MM.1S (cell line): ENCODE data around the gene FCHO2.

Experiments
- DNase-seq: peaks from one replicate; pipeline ENCODE4 v3.0.0-alpha.2; 2015
- H2AFZ ChIP-seq: fragments of 300-600 bp; sonication (generic); 2 replicates; pipeline ENCODE4 v1.6.0; 2016; ENCODE audit warnings: antibody characterized with exemption, low read length
- H3F3A ChIP-seq: fragments of 300-600 bp; sonication (generic); 2 replicates; pipeline ENCODE4 v1.6.1; 2016; ENCODE audit warnings: mild to moderate bottlenecking, antibody characterized with exemption, low read length, moderate library complexity, mixed read lengths; ENCODE audit not compliant: insufficient read depth
- H3K27ac ChIP-seq: fragments of 300-600 bp; sonication (generic); 2 replicates; pipeline ENCODE4 v1.5.1; 2016; ENCODE audit warnings: mild to moderate bottlenecking, low read length
- H3K27me3 ChIP-seq: fragments of 300-600 bp; sonication (generic); replicated peaks from 2 replicates; pipeline ENCODE4 v1.6.0; 2016; ENCODE audit warnings: low read length; ENCODE audit not compliant: insufficient read depth
- H3K36me3 ChIP-seq: fragments of 300-600 bp; sonication (generic); replicated peaks from 2 replicates; pipeline ENCODE4 v1.6.1; 2016; ENCODE audit warnings: mild to moderate bottlenecking, low read length, mixed read lengths; ENCODE audit not compliant: insufficient read depth
- H3K4me1 ChIP-seq: fragments of 300-600 bp; sonication (generic); 2 replicates; pipeline ENCODE4 v1.6.1; 2016; ENCODE audit warnings: low read length, mixed read lengths
- H3K4me2 ChIP-seq: fragments of 300-600 bp; sonication (generic); 2 replicates; pipeline ENCODE4 v1.6.0; 2016; ENCODE audit warnings: low read depth, low read length
- H3K4me3 ChIP-seq: fragments of 300-600 bp; sonication (generic); 2 replicates; pipeline ENCODE4 v1.5.1; 2016; ENCODE audit warnings: low read length, mixed read lengths
- H3K79me2 ChIP-seq: fragments of 300-600 bp; sonication (generic); 2 replicates; pipeline ENCODE4 v1.6.1; 2016; ENCODE audit warnings: mixed run types, low read length, mixed read lengths
- H3K9ac ChIP-seq: fragments of 300-600 bp; sonication (generic); 2 replicates; pipeline ENCODE4 v1.6.1; 2016; ENCODE audit warnings: low read length, mixed read lengths
- H3K9me2 ChIP-seq: fragments of 300-600 bp; sonication (generic); replicated peaks from 2 replicates; pipeline ENCODE4 v1.6.1; 2016; ENCODE audit warnings: mild to moderate bottlenecking, low read length, mixed read lengths; ENCODE audit not compliant: insufficient read depth
- H3K9me3 ChIP-seq: fragments of 300-600 bp; sonication (generic); replicated peaks from 2 replicates; pipeline ENCODE4 v1.6.1; 2016; ENCODE audit warnings: mild to moderate bottlenecking, low read length, mixed read lengths; ENCODE audit not compliant: insufficient read depth
- H4K20me1 ChIP-seq: fragments of 300-600 bp; sonication (generic); 2 replicates; pipeline ENCODE4 v1.6.1; 2016; ENCODE audit warnings: mild to moderate bottlenecking, low read length, moderate library complexity, mixed read lengths; ENCODE audit not compliant: insufficient read depth
- EZH2 ChIP-seq: fragments of 300-600 bp; sonication (generic); optimal IDR thresholded peaks from 2 replicates; pipeline ENCODE3; 2017; ENCODE audit warnings: low read depth, mild to moderate bottlenecking, antibody characterized with exemption, low read length, mixed read lengths
- EZH2phosphoT487 ChIP-seq: fragments of 300-600 bp; sonication (generic); IDR thresholded peaks from 2 replicates; pipeline ENCODE4 v1.6.1; 2018; ENCODE audit warnings: antibody characterized with exemption, low read length
- TF ChIP-seq, protein P1 (sequence below): fragments of 300-600 bp; sonication (generic); IDR thresholded peaks from 2 replicates; pipeline ENCODE4 v1.5.1; 2016; ENCODE audit warnings: antibody characterized with exemption, low read length, mixed read lengths

Gene FCHO2

GRCh38 chr5:73093943-73094342, 138.1 kb downstream of the FCHO2 start:
- DNase-seq: no peak
- H3K36me3 ChIP-seq: no peaks in the 10 kb centered on the region
- H3K4me2 ChIP-seq: no peak overlapping the region
- TF ChIP-seq, protein P1, sequence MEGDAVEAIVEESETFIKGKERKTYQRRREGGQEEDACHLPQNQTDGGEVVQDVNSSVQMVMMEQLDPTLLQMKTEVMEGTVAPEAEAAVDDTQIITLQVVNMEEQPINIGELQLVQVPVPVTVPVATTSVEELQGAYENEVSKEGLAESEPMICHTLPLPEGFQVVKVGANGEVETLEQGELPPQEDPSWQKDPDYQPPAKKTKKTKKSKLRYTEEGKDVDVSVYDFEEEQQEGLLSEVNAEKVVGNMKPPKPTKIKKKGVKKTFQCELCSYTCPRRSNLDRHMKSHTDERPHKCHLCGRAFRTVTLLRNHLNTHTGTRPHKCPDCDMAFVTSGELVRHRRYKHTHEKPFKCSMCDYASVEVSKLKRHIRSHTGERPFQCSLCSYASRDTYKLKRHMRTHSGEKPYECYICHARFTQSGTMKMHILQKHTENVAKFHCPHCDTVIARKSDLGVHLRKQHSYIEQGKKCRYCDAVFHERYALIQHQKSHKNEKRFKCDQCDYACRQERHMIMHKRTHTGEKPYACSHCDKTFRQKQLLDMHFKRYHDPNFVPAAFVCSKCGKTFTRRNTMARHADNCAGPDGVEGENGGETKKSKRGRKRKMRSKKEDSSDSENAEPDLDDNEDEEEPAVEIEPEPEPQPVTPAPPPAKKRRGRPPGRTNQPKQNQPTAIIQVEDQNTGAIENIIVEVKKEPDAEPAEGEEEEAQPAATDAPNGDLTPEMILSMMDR: no peak
- no peak for TF ChIP-seq EZH2
- TF ChIP-seq EZH2phosphoT487: no peak
- no peaks in the 10 kb centered on the region for H4K20me1 ChIP-seq
- H3K4me1 ChIP-seq: no peaks in the 10 kb centered on the region
- no peak overlapping the region for H2AFZ ChIP-seq
- H3K9ac ChIP-seq: no peak overlapping the region
- no peak overlapping the region for H3K27ac ChIP-seq
- H3K4me3 ChIP-seq: no peak overlapping the region
- H3K9me2 ChIP-seq: no peaks in the 10 kb centered on the region
- no peaks in the 10 kb centered on the region for H3K27me3 ChIP-seq
- H3K9me3 ChIP-seq: no peaks in the 10 kb centered on the region
- no peaks in the 10 kb centered on the region for H3K79me2 ChIP-seq
- no peaks in the 10 kb centered on the region for H3F3A ChIP-seq

- no peaks in the 10 kb centered on the region for H3K9me2 ChIP-seq
- no peak overlapping the region for H3K4me2 ChIP-seq
- H2AFZ ChIP-seq: no peak overlapping the region
- H4K20me1 ChIP-seq: no peaks in the 10 kb centered on the region
- H3F3A ChIP-seq: no peaks in the 10 kb centered on the region
- no peaks in the 10 kb centered on the region for H3K9me3 ChIP-seq
- TF ChIP-seq EZH2 (no peak), EZH2phosphoT487 (no peak)
- TF ChIP-seq, protein P1: no peak
- no peaks in the 10 kb centered on the region for H3K4me1 ChIP-seq
- no peak for DNase-seq
- no peaks in the 10 kb centered on the region for H3K79me2 ChIP-seq
- no peak overlapping the region for H3K9ac ChIP-seq
- H3K27ac ChIP-seq: no peak overlapping the region
- H3K4me3 ChIP-seq: no peak overlapping the region
- no peaks in the 10 kb centered on the region for H3K27me3 ChIP-seq
- no peaks in the 10 kb centered on the region for H3K36me3 ChIP-seq
Observed at GRCh38 chr5:73094415-73094814, 138.6 kb downstream of the FCHO2 start.

DNA sequence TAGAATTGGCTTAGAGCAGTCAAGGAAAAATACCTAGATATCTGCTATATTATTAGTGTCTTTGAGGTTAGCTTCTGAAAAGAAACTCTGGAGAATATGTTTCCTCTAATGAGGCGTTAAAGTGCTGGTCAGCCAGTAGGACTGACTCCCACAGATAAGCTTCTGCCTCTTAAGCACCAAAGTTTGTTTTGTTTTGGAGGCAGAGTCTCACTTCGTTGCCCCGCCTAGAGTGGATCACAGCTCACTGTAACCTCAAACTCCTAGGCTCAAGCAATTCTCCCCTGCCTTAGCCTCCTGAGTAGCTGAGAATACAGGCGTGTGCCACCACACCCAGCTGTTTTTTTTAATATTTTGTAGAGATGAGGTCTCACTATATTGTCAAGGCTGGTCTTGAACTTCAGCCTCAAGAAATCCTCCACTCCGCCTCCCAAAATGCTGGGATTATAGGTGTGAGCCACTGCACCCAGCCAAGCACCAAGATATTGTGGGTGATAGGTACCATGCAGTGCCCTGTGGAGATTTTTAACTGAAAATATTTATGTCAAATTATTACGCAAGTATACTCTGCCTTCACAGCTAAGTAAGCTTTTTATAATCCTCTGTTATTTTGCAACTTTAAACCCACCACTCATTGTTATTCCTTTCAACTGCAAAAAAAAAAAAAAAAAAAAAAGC, 139.9 kb downstream of the FCHO2 start:
- Histone ChIP-seq H3K9me3 (no peaks in the 10 kb centered on the region), H3K4me1 (no peaks in the 10 kb centered on the region), H3F3A (no peaks in the 10 kb centered on the region), H4K20me1 (no peaks in the 10 kb centered on the region), H3K9ac (no peak overlapping the region), H3K79me2 (no peaks in the 10 kb centered on the region), H3K4me3 (no peak overlapping the region), H3K9me2 (no peaks in the 10 kb centered on the region), H2AFZ (no peak overlapping the region), H3K4me2 (no peak overlapping the region), H3K36me3 (no peaks in the 10 kb centered on the region), H3K27me3 (no peaks in the 10 kb centered on the region), H3K27ac (no peak overlapping the region)
- TF ChIP-seq, protein P1: no peak
- TF ChIP-seq EZH2phosphoT487: no peak
- no peak for TF ChIP-seq EZH2
- no peak for DNase-seq
